ENCODE measurements around the gene CALM3.
A peak's percentile ranks its signal among the peaks of the same experiment; 100 is the strongest.

CALM3 gene

DNA sequence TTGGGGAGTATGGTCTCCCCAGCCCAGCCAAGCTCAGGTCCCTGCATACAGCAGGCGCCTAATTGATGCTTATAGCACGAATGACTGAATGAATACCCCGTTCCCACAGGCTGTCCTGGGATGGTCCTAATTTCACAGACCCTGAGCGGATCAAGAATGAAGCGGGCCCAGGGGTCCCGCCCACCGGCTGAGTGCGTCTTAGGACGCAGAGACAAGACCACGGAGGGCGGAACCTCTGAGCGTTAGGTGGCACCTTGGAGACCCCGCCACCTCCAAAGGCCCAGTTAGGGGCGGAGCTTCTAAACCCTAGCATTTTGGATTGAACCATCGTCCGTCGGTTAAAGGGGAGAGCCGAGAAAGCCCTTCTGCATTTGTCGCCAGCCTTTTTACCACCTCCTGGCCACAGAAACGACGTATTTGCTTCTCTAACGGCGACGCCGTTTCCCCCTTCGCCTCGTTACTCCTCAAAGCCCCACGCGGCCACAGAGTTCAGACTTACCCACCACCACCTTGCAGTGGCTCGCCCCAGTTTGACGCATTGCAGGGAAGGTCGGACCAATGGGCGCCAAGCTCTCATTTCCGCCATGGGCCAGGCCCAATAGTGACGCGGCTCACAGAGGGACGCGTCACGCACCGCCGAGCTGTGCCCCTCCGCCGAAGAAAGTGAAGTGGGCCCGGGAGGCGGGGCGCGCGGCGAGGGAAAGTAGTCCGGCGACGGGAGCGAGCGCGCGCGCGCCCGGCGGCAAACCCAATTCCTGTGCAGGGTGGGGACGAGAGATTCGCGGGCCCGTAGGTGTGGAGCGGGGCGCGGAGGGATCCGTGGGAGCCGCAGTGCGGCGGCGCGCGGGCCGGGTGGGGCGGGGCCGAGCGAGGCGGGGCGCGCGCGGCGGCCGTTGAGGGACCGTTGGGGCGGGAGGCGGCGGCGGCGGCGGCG lies 479 bp upstream of the CALM3 start:
- DNase-seq = peak; percentile 99

GRCh38 chr19:46602392-46603194 lies 1.5 kb downstream of the CALM3 start:
- peak; percentile 56 for DNase-seq

- no peak for DNase-seq
Observed at GRCh38 chr19:46603195-46603637, 2.1 kb downstream of the CALM3 start.

DNA sequence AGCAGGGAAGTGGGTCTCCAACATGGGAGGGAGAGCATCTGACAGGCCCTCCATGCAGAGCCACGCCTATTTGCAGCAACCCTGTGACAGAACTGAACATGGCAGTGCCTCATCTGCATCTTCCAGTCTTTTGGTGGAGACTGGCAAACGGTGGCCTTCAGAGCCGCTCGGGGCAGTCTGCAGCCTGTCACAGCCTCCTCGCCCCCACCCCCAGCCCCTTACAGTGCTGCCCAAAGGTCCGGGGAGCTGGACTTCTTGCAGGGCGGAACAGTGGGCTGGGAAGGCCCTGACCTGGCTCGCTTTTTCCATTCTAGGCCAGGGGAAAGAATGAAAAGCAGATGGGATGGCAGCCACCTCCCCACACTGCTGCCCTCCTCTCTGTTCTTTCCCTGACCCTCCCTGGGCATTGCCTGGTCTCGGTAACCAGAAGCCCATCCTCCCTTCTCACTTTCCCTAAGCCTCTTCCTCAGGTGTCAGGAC lies 2.7 kb downstream of the CALM3 start:
- DNase-seq = peak; percentile 16

- DNase-seq = peak; percentile 13
Observed at GRCh38 chr19:46604781-46605355, 3.7 kb downstream of the CALM3 start.

DNA sequence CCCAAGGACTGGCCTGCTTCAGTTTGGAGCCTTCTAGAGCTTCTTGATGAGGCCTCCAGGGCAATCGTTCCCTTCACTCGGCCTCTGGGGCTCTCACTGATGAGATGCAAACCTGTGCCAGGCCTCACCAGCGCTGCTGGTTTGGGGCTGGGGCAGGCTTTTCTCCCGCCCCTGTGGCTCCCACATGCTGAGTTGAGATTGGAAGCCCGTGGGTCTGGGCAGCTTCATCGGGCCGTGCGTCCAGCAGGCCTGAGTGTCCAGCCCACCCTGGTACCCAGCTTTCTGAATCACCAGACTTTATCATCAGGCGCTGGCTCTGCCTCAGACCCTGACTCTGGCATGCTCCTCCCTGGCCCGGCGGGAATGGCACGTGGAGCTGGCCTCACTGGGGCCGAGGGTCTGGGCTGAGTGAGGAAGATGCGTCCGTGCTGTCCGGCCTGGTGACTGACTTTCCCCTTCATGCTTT lies 4.3 kb downstream of the CALM3 start:
- DNase-seq = no peak

- DNase-seq = peak; percentile 15
Observed at GRCh38 chr19:46606019-46606418, 4.9 kb downstream of the CALM3 start.

DNA sequence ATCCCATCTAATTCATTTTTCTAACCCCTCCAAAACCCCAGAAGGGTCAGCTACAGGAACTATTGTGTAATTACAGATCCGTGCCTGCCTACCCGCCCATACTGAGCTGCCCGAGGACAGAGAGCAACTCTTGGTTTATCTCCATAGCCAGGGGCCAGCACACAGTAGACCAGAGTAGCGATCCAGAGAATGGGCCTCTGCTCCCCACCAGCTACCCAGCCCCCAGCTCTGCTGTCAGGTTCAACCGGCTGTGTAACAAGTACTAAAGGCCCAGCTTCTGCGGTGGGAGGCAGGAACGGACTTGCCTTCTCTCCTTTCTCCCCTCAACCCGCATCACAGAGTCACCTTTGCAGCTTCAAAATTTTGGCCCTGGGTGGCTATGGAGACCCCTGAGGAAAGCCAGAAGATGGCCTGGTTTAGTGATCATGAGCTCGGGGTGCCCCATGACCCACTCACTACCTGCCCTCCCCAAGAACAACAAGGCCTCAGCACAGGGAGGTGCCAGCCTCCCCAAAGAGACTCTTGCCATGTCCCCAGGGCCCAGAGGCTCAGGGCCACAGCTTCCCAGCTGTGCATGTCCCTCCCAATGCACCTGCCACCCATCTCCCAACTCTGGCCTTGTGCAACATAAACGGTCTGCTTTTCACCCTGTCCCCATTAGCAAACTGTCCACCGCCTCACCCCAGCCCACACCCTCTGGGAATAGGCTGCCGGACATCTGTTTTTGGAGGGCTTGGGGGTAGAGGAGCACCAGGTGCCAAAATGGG lies 5.7 kb downstream of the CALM3 start:
- peak; percentile 8 for DNase-seq

DNA sequence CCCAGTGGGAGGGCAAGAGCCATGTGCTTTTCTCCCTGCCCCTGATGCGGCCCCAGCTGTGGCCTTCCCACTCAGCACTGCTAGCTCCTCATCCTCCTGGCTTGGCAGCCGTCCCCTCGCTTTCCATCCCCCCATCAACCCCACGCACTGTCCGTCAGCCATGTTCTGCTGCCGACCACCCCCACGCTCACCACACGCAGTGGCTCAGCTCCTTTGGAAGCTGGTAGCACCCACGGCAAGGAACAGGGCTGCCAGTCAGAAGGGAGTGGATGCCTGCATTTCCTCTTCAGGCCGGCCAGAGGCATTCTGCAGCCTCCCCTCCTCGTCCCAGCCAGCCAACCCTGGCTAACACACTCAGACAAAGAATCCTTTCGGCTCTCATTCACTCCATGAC lies 6.3 kb downstream of the CALM3 start:
- DNase-seq = peak; percentile 9

GRCh38 chr19:46608178-46608577 lies 7.0 kb downstream of the CALM3 start:
- peak; percentile 13 for DNase-seq

- DNase-seq = peak; percentile 16
Observed at GRCh38 chr19:46608581-46609345, 7.6 kb downstream of the CALM3 start.

DNA sequence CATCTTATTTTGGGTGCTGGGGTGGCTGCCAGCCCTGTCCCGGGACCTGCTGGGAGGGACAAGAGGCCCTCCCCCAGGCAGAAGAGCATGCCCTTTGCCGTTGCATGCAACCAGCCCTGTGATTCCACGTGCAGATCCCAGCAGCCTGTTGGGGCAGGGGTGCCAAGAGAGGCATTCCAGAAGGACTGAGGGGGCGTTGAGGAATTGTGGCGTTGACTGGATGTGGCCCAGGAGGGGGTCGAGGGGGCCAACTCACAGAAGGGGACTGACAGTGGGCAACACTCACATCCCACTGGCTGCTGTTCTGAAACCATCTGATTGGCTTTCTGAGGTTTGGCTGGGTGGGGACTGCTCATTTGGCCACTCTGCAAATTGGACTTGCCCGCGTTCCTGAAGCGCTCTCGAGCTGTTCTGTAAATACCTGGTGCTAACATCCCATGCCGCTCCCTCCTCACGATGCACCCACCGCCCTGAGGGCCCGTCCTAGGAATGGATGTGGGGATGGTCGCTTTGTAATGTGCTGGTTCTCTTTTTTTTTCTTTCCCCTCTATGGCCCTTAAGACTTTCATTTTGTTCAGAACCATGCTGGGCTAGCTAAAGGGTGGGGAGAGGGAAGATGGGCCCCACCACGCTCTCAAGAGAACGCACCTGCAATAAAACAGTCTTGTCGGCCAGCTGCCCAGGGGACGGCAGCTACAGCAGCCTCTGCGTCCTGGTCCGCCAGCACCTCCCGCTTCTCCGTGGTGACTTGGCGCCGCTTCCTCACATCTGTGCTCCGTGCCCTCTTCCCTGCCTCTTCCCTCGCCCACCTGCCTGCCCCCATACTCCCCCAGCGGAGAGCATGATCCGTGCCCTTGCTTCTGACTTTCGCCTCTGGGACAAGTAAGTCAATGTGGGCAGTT lies 8.6 kb downstream of the CALM3 start:
- peak; percentile 13 for DNase-seq

DNA sequence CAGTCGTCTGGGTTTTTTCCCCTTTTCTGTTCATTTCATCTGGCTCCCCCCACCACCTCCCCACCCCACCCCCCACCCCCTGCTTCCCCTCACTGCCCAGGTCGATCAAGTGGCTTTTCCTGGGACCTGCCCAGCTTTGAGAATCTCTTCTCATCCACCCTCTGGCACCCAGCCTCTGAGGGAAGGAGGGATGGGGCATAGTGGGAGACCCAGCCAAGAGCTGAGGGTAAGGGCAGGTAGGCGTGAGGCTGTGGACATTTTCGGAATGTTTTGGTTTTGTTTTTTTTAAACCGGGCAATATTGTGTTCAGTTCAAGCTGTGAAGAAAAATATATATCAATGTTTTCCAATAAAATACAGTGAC lies 9.3 kb downstream of the CALM3 start:
- peak; percentile 6 for DNase-seq

DNA sequence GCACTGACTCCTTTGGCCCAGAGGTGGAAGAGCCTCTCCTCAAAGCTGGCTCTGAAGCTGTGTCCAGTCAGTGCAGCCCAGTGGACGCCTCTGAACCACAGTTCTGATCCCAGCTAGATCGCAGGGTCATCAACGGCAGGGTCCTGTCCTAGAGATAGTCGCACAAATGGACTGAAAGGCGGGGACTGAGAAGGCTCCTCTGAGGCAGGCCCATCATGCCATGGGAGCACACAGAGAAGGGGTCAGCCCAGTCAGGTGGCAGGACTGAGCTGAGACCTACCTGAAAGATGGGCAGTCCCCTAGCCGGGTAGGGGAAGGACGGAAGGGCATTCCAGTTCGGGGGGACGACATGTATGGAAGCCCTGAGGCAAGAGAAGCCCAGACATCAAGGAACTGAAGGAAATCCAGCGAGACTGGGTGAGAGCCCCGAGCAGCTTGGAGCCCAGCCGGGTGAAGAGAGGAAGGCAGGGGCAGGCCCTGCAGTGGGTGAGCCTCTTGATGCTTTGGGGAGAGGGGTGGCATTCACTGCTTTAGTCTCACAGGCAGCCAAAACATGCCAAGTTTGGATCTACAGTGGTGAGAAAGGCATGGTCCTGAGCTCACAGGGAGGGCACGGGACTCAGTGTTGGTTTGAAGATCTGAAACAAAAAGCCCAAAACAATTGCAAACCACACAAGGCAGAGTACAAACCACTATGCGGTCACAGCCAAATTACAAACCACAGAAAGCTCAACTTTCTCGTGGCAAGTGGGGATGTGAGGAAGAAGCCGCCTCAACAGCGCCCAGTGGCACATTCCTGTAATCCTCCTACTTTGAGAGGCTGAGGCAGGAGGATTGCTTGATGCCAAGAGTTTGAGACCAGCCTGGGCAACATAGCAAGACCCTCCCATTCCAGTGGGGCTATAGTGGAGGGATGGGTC lies 10.0 kb downstream of the CALM3 start:
- DNase-seq = peak; percentile 44

DNA sequence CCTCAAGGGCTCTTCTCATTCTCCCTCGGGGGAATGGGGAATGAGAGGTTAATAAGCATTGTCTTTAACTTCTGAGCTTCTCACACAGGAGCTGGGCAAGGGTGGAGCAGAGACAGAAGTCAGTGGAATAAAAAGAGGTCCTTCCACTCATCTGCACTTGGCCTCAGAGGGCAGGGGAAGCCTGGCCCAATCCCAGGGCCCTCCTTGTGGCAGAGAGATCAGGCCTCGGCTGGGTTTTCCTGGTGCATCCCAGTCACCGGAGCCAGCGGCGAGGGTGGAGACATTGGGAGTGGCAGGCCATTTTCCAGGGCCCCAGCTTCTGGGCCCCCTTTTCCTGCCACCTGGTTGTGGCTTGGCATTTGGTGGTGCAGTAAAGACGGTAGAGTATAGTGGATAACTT lies 10.6 kb downstream of the CALM3 start:
- DNase-seq = no peak

- no peak for DNase-seq
Observed at GRCh38 chr19:46613525-46613924, 12.4 kb downstream of the CALM3 start.

GRCh38 chr19:46614114-46614722 lies 13.1 kb downstream of the CALM3 start:
- DNase-seq = peak; percentile 84

DNA sequence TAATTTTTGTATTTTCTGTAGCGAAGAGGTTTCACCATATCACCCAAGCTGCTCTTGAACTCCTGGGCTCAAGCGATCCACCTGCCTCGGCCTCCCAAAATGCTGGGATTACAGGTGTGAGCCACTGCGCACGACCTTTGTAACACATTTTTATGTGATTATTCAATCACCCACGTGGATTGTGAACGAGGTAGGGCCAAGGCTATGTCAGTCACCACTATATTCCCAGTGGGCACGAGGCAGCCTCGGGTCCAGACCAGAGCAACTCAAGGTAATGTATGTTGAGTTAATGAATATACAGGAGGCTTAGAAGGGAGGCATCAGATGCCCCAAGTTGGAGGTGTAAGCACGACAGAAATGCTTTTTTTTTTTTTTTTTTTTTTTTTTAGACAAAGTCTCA lies 14.8 kb downstream of the CALM3 start:
- DNase-seq = no peak
